GM21381 (cell line): ENCODE data around the gene P4HA1.
"Not testable (repeated sequence)": the region's sequence is repeated elsewhere in the genome, so short reads cannot be mapped to it uniquely, and the experiment has no call there.

ENCODE experiments used
- ATAC-seq: cut with Tn5 transposase; IDR thresholded peaks from one replicate; pipeline ENCODE4 v1.9.1; 2021; ENCODE audit warnings: mild to moderate bottlenecking, moderate library complexity; ENCODE audit not compliant: unreplicated experiment

P4HA1 gene

DNA sequence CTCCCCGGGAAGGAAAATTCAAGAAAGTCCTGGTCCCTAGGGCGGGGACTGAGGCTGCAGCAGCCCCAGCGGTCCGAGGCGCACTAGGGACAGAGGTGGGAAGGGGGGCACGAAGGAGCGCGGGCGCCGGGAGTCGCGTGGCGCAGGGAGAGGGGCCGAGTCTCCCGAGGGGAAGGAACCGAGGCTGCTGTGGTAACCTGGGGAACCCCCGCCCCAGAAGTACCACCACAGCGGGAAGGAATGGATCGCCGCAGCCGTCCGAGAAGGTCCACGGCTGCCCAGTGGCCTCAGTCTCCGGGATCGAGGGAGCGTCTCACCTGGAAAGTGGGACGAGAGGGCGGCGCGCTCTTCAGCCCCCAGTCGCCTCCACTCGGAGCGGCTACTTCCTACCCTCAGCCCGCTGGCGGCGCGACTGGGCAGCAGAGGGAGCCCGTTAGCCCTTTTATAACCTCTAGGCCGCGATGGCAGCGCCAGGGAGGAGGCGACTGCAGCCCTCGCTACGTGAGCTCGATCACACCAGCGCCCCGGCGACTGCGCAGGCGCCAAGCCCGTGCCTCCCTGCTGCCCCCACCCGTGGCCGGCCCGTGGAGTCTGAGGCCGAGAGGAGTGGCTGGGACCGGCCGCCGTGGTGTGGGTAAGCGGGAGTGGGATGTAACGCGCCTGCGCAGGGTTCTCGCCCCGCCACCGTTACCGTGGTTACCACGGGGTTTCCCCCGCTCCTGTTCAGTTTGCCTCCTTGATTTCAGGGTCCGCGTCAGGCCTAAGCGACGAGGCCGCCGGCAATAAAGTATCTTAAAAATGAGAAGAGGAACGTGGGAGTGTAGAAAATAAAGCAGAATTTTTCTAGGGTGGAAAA, at the start of gene P4HA1:
Gene P4HA1 (minus strand): TSS at position 418 of the 856 bp plus-strand sequence. CDS start 21,983 bp downstream, outside the sequence.
- ATAC-seq: peak; percentile 84

DNA sequence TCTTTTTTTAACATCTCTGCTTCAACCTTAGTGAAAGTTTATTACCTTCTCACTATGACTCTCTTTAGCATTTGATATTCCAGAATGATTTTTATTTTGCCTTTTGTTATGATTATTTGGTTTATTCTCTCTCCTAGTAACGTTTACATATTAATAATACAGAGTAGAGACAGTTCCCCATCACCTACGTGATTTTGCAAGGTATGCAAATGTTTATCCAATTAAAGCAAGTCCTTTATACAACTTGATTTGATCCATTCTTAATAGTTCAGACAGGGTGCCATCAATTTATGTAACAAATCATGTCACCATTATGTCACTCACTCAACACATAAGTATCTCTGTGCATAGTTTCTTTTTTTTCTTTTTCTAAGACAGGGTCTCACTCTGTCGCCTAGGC, 44.9 kb upstream of the P4HA1 start:
- no peak for ATAC-seq

DNA sequence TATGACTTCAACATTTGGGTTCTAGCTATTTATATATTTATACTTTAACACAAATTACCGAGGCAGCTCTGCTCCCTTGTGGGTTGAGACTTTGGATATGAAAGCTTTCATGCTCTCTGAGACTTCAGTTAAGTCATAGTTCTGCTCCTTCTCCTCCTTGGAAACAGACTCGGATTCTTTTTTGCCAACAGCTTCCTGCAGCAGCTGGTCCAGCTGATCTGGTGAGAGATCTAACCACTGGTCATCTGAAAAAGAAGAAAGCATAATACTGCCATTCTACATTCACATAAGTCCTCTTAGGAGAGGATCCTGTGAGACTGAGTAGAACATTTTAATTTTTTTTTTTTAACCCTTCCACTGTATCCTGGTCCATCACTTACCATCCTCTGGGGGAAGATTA, 42.6 kb upstream of the P4HA1 start:
- ATAC-seq: no peak

DNA sequence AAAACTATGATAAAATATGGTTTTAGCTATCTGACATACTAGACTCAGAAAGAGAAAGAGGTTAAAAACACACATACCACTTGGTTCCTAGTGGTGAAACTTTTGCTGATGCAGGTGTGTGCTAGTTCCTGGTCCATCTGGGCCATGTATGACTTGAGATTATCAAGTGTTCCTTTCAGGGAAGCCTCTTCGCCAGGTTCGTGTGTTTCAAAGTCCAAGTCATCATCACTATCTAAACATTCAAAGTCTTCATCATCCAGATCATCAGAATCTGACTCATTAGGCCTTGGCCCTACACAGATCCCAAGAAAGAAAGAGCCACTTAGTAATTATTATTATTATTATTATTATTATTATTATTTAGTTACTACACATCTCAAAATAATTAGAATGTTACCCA, 40.0 kb upstream of the P4HA1 start:
- ATAC-seq: no peak

DNA sequence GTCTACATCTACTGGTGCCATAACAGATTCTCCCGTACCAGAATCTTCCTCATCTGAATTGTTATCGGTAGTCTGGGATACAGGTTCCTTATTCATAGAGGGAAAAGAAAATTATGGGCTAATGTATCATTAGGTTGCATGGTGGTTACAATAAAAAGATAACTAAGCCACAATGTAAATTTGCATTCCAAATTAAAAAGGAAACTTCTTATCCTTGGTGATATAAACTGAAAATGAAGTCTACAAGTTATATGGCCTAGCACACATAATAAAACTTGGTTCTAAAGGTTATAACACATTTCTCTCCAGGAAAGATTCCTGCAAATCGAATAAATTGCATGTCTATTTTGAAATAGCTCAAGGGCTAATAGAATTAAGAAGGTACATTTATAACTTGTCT, 38.1 kb upstream of the P4HA1 start:
- ATAC-seq: no peak

DNA sequence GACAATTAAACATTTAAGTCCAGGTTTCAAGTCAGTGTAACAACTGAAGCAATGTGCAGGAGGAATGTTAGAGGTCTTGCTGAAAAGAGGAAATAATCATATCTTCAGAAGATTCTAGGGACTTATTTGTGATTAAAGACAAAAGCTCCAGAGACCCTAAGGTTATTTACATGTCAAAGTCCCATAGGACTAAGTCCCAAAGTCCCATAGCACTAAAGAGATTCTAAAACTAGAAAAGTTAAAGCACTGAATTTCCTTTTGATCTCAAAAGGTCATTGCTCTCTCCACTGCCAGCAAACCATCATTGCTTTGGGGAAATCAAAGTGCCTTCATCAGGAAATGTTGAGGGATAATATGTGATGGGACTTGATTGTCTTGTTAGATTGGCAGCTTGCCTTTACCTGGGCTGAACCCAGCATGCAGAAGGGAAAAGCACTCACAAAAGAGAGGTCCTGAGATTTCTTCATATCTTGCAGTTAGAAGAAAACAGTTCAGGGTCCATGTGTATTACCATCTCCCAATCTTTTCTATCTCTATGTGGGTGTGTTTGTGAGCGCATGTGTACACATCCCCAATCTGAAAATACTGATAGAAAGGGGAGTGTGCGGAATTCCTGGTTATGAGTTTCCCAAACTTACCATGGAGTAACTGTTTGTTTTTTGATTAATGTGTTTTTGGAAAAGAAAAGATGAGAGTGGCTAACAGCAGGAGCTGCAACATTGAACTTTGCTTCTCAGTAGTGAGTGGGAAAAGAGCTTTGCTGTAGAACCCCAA, 35.4 kb upstream of the P4HA1 start:
- no peak for ATAC-seq

DNA sequence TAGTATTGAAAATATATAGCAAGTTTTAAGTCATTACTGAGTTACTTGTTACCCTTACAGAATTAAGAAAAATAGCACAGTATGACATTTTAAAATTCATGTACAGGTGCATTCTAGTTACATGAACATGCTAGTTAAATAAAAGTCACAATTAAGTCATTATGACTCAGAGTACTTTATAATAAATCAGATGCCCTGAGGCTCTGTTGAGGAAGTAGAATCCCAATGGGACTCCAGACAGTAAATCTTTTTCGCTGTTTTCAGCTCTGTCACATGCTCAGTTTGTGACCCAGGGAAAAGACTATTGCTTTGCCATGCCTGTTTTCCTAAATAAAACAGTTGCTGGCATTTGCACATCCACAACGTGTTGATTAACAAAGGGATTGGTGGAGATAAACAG, 34.6 kb upstream of the P4HA1 start:
- no peak for ATAC-seq

DNA sequence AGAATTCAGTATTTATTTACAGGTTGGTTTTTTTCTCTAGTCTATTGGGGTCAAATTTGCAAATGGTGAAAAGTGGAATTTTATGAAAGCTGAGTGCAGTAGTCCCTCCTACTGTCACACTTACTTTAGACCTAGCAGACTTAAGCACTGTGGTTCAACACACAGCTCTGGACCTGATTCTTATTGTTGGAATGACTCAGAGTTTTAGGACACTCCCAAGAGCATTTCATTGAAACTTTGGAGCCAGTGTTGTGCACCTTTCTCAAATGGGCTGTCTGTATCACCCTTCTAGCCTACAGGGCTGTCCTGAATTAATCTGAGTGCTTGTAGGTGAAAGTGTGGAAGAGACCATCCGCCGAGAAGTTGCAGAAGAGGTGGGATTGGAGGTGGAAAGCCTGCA, 29.7 kb upstream of the P4HA1 start:
- no peak for ATAC-seq

DNA sequence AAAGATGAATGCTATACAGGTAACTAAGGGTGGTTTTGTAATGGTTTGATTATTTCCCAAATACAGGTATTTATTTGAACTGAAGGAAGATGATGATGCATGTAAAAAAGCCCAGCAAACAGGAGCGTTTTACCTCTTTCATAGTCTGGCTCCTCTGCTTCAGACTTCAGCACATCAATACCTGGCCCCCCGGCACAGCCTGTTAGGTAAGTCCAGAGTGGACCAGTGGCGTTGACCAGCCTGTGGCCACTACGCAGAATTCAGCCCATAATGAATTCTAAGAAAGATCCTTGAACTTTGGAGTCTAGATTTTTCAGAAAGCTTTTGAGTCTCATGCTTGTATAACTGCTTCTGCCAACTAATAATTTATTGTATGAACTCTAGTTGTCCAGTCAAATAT, 23.3 kb upstream of the P4HA1 start:
- no peak for ATAC-seq

DNA sequence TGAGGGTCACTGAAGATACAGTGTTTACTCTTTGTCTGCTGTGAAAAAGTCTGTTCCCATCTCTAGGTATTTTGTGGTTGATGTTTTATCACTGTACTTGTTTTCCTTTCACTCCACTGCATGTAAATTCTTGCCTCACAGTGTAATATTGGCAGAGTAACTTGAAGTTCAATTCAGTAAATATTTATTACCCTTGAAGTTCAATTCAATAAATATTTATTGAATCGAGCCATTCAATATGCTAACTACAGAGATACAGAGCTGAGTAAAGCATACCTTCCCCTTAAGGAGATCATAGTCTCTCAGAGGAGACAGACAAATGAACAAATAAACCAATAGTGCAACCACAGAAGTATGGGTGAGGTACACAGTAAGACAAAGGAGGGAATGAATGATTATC, 22.8 kb upstream of the P4HA1 start:
- ATAC-seq: no peak

DNA sequence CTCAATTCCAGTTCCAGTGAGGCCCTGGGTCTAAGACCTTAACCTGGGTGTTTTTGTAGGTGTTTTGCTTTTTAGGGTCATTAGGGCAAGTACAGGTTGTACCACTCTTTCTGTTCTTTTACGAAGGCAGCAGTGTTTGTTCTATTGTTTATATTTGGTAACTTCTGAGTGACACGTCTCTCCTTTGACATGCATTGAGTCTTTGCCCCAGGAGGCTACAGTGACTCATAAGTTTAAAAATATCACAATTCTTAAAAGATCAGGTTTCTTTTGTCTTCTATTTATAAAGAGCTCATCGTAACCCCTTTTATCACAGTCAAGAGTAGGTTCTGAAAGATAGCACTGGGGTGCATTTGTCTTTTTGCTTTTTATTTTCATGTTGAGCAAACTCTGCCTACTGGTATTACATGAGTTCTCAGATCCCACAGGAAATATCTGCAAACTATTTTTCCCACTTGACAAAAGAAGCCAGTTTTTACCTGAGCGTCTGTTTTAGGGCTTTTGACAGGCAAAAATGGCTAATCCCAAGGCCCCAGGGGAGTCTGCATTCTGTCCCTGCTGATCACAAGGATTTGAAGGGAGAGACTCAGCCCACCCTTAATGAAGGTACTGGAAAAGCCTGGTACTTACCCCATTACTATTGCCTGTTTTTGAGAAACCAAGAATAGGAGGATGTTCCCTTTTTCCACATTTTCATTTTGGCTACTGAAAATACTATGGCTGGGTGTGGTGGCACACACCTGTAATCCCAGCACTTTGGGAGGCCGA, 21.5 kb upstream of the P4HA1 start:
- ATAC-seq: peak; percentile 64

DNA sequence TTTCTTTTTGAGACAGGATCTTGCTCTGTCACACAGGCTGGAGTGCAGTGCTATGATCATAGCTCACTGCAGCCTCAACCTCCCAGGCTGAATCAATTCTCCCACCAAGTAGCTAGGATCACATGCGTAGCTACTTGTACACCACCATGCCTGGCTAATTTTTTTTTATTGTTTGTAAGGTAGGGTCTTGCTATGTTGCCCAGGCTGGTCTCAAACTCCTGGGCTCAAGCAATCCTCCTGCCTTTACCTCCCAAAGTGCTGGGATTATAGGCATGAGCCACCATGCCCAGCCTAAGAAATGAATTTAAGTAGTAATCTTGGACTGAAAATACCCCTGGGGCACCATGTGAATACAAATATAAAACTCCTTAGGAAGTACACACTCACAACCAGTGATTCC, 19.4 kb upstream of the P4HA1 start:
- ATAC-seq: no peak

DNA sequence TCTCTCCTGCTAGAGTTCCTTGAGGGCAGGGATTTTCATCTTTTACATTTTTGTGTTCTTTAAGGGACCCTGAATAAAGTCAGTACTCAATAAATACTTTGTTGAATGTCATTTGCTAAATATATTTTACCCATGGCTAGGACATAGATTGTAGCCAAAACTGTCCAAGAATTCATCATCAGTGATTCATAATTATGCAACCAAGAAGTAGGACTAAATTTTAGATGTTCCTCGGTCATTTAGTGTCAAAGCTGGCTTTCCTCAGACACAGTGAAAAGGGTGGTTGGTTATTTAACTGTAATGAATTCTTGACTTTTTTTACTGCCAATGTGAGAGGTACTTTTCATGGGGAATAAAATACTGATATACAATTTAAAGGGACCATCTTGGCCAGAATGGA, 16.9 kb upstream of the P4HA1 start:
- no peak for ATAC-seq

DNA sequence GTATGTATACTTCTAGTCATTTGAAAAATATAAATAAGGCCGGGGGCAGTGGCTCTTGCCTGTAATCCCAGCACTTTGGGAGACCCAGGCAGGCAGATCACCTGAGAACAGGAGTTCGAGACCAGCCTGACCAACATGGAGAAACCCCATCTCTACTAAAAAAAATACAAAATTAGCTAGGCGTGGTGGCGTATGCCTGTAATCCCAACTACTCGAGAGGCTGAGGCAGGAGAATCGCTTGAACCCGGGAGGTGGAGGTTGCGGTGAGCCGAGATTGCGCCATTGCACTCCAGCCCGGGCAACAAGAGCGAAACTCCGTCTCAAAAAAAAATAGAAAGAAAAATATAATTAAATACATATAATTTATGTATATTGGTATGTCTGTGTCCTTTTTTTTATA, 15.4 kb upstream of the P4HA1 start:
- not testable (repeated sequence) for ATAC-seq

DNA sequence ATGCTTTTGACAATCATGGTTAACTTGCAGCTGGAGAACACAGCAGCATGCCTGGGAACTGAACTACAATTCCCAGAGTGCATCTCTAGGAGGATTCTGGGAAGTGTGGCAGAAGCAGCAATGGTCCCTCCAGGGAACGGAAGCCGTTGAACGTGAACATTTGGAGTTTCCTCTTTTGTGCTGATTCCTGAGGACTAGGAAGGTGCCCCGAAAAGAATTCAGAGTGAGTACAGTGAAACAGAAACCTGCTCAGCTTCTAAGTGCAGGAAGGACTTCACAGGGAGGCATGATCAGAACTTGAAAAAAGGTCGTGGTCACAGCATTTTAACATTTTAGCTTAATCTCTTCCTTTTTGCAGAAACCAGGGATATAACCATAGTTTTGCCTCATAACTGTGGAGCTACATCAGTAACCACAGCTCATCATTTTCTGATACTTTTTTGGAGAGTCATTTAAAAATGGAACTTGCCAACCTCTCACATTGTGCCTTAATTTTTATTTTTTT, 13.7 kb upstream of the P4HA1 start, which contains the start of gene NUDT13:
Gene NUDT13 (plus strand): TSS at position 111 of the 505 bp plus-strand sequence. CDS start 3,911 bp downstream, outside the sequence.
- peak; percentile 79 for ATAC-seq

DNA sequence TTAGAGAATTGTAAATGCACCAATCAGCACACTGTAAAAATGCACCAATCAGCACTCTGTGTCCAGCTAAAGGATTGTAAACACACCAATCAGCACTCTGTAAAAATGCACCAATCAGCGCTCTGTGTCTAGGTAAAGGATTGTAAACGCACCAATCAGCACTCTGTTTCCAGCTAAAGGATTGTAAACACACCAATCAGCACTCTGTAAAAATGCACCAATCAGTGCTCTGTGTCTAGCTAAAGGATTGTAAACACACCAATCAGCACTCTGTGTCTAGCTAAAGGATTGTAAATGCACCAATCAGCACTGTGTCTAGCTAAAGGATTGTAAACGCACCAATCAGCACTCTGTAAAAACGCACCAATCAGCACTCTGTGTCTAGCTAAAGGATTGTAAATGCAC, 12.6 kb upstream of the P4HA1 start:
- not testable (repeated sequence) for ATAC-seq

DNA sequence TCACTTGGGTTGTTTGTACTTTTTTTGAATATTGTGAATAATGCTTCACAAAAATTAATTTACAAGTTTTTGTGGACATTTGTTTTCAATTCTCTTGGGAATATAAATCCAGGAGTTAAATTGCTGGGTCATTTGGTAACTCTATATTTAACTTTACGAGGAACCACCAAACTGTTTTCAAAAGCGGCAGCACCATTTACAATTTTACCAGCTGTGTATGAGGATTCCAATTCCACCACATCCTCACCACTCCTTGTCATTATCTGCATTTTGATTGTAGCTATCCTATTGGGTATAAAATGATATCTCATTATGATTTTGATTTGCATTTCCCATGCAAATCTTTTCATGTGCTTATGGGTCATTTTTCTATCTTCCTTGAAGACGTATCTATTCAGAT, 9.6 kb upstream of the P4HA1 start:
- ATAC-seq: no peak

DNA sequence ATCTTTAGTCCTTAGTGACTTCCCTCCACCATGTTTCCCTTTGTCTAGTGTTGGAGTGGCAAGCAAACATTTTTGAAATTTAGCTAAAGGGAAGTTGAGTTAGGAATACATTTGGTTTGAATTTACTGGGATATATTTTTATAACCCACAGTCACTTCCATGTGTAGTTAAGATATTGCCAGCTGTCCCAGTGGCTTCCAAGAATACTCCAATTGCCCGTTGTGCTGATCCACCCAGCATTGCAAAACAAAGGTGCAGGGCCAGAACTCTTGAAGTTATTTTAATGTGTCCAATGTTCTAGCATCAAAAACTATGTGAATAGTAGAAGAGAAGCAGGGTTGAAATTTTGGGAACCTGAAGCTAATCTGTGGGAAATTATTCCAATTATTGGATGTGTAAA, 2.5 kb upstream of the P4HA1 start:
- ATAC-seq: no peak

DNA sequence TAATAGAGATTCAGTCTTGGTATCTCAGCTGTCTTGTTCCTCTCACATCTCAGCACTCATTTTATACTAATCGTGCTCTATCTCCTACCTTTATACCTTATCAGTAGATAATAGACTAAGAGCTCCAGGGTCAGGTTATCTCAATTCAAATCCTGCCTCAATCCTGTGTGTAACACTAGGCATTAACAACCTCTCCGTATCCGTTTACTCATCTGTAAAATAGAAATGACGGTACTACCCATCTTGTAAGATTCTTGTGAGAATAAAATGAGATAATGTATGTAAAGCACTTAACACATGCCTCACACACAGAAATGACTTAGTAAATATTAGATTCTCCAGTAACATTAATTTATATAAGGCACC, 622 bp upstream of the P4HA1 start:
- ATAC-seq: no peak

DNA sequence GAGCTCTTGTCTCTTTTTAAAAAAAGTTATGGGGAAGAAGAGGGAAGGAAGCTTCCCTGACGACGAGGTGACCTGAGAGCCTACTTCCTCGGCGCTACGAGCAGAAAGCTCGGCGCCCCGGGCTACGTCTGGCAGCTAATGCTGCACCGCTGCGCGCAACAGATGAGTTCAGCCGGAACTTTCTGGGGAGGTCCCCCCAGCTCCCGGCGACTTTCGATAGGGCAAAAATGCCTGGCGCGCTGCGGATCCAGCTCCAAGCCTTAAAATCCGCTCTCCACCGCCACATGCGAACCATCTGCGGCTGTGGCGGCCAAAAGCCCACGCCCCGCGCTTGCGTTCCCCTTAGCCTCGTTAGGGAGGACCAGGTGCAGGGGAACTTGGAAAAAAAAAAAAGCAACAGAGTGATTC, 621 bp downstream of the P4HA1 start:
- ATAC-seq: peak; percentile 25

DNA sequence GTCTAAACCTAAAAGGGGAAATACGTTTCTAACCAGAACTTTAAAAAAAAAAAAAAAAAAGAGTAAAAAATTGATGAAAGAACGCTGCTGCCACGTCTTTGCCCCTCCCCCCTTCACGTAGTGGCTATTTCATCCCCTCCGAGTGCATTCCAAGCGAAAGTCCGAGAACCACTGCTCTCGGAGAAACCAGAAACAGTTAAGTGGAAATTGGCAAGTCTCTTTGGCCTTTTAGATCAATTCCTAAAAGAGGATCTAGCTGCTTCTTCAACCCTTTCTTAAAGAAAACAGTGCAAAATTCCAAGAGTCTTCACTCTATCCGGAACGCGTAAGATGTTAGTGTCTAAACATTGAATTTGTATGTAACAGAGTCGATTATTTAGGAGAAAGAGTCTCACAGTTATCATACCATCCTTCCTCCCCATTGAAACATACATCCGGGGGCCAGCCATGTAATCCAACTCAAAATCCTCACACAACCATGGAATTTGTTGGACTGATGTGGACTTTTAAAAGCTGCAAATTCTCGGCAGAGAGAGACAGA, 1.1 kb downstream of the P4HA1 start:
- no peak for ATAC-seq
